Muscle layer of colon (tissue), 2 donors: Measurements from ENCODE around the gene POR.
A peak's percentile ranks its signal among the peaks of the same experiment; 100 is the strongest.
"Not testable (repeated sequence)": the region's sequence is repeated elsewhere in the genome, so short reads cannot be mapped to it uniquely, and the experiment has no call there.

Experiments used
- H3K27ac ChIP-seq: one replicate; pipeline ENCODE4 v1.7.0; 2013; ENCODE audit warnings: low read depth, mild to moderate bottlenecking, low read length, moderate library complexity
- H3K27me3 ChIP-seq, 2 donors: one replicate each; pipeline ENCODE4 v1.7.0; 2013; ENCODE audit warnings: low read length in 2 of 2, mild to moderate bottlenecking in 2 of 2; ENCODE audit not compliant: insufficient read depth in 2 of 2, control insufficient read depth in 1 of 2
- H3K36me3 ChIP-seq: one replicate; pipeline ENCODE4 v1.7.0; 2013; ENCODE audit warnings: mild to moderate bottlenecking, low read length; ENCODE audit not compliant: insufficient read depth
- H3K4me1 ChIP-seq: one replicate; pipeline ENCODE4 v1.7.0; 2013; ENCODE audit warnings: mild to moderate bottlenecking, low read length; ENCODE audit not compliant: insufficient read depth
- H3K4me3 ChIP-seq, 2 donors: one replicate each; pipeline ENCODE4 v1.7.0; 2013; ENCODE audit warnings: low read length in 2 of 2, low read depth in 1 of 2, mild to moderate bottlenecking in 1 of 2, moderate library complexity in 1 of 2
- H3K9ac ChIP-seq: one replicate; pipeline ENCODE4 v1.7.0; 2013; ENCODE audit warnings: low read length
- H3K9me3 ChIP-seq: one replicate; pipeline ENCODE4 v1.7.0; 2013; ENCODE audit warnings: mild to moderate bottlenecking, low read length
- donor health status: abdominal sarcoma.
- donor health status: Adenocarcinoma of cecum.

POR gene

GRCh38 chr7:75914655-75915415 lies at the start of gene POR:
TSS of gene POR (plus strand) at chr7:75915155. CDS start at chr7:75954002, 38,847 bp downstream.
- Histone ChIP-seq H3K4me1 (peaks cover 26% of the 10 kb centered on the region), H3K9ac (peak within 1 kb of the TSS; percentile 78), H3K27ac (peak within 1 kb of the TSS; percentile 83), H3K4me3 (peak within 1 kb of the TSS; percentile 69 to 84), H3K27me3 (no peaks in the 10 kb centered on the region), H3K36me3 (no peaks in the 10 kb centered on the region), H3K9me3 (no peaks in the 10 kb centered on the region)

GRCh38 chr7:75866114-75866488 lies 48.9 kb upstream of the POR start:
- Histone ChIP-seq H3K36me3 (no peaks in the 10 kb centered on the region), H3K9ac (no peak overlapping the region), H3K27ac (no peak overlapping the region), H3K9me3 (no peaks in the 10 kb centered on the region), H3K4me3 (no peak overlapping the region), H3K4me1 (peaks cover 5% of the 10 kb centered on the region), H3K27me3 (no peaks in the 10 kb centered on the region)

- peaks cover 5% of the 10 kb centered on the region for H3K4me1 ChIP-seq
- no peaks in the 10 kb centered on the region for H3K27me3 ChIP-seq
- no peak overlapping the region for H3K27ac ChIP-seq
- no peak overlapping the region for H3K4me3 ChIP-seq
- H3K36me3 ChIP-seq = no peaks in the 10 kb centered on the region
- H3K9me3 ChIP-seq = no peaks in the 10 kb centered on the region
- H3K9ac ChIP-seq = no peak overlapping the region
These were observed 48.2 kb upstream of the POR start for GRCh38 chr7:75866489-75867389.

- Histone ChIP-seq H3K36me3 (no peaks in the 10 kb centered on the region), H3K9me3 (no peaks in the 10 kb centered on the region), H3K9ac (no peak overlapping the region), H3K4me3 (no peak overlapping the region), H3K27ac (no peak overlapping the region), H3K27me3 (no peaks in the 10 kb centered on the region), H3K4me1 (peaks cover 5% of the 10 kb centered on the region)
These were observed 47.6 kb upstream of the POR start for GRCh38 chr7:75867390-75867717.

GRCh38 chr7:75868153-75868552 lies 46.8 kb upstream of the POR start:
- H3K9ac ChIP-seq = no peak overlapping the region
- no peaks in the 10 kb centered on the region for H3K9me3 ChIP-seq
- H3K27me3 ChIP-seq = no peaks in the 10 kb centered on the region
- H3K4me3 ChIP-seq = no peak overlapping the region
- H3K27ac ChIP-seq = no peak overlapping the region
- H3K4me1 ChIP-seq = peaks cover 5% of the 10 kb centered on the region
- no peaks in the 10 kb centered on the region for H3K36me3 ChIP-seq

GRCh38 chr7:75869776-75870379 lies 45.1 kb upstream of the POR start:
- no peak overlapping the region for H3K4me3 ChIP-seq
- no peaks in the 10 kb centered on the region for H3K36me3 ChIP-seq
- H3K27me3 ChIP-seq = no peaks in the 10 kb centered on the region
- no peak overlapping the region for H3K27ac ChIP-seq
- no peaks in the 10 kb centered on the region for H3K9me3 ChIP-seq
- no peak overlapping the region for H3K9ac ChIP-seq
- peaks cover 5% of the 10 kb centered on the region for H3K4me1 ChIP-seq

- H3K36me3 ChIP-seq = no peaks in the 10 kb centered on the region
- peaks cover 5% of the 10 kb centered on the region for H3K4me1 ChIP-seq
- no peaks in the 10 kb centered on the region for H3K9me3 ChIP-seq
- no peak overlapping the region for H3K4me3 ChIP-seq
- H3K9ac ChIP-seq = no peak overlapping the region
- H3K27me3 ChIP-seq = no peaks in the 10 kb centered on the region
- no peak overlapping the region for H3K27ac ChIP-seq
These were observed 44.3 kb upstream of the POR start for GRCh38 chr7:75870557-75871161.

GRCh38 chr7:75872073-75872782 lies 42.7 kb upstream of the POR start:
- Histone ChIP-seq H3K27me3 (no peaks in the 10 kb centered on the region), H3K27ac (no peak overlapping the region), H3K36me3 (no peaks in the 10 kb centered on the region), H3K4me1 (no peaks in the 10 kb centered on the region), H3K9me3 (no peaks in the 10 kb centered on the region), H3K4me3 (no peak overlapping the region), H3K9ac (no peak overlapping the region)

GRCh38 chr7:75874180-75874579 lies 40.8 kb upstream of the POR start:
- H3K4me3 ChIP-seq, H3K36me3 ChIP-seq, H3K9ac ChIP-seq, H3K27me3 ChIP-seq, H3K27ac ChIP-seq, H3K9me3 ChIP-seq, H3K4me1 ChIP-seq: not testable (repeated sequence)

- H3K4me1 ChIP-seq = peaks cover 15% of the 10 kb centered on the region
- H3K4me3 ChIP-seq = no peak overlapping the region
- H3K27me3 ChIP-seq = no peaks in the 10 kb centered on the region
- no peaks in the 10 kb centered on the region for H3K36me3 ChIP-seq
- H3K9ac ChIP-seq = no peak overlapping the region
- H3K9me3 ChIP-seq = no peaks in the 10 kb centered on the region
- H3K27ac ChIP-seq = no peak overlapping the region
These were observed 39.6 kb upstream of the POR start for GRCh38 chr7:75875113-75876080.
